Liver (tissue), 9 donors: Measurements from ENCODE around the gene PTPRD. TPM values are rescaled to one million over a fixed set of nuclear protein-coding genes. Genes with fewer than 3 reads are reported as not detected.

Experiments
- DNase-seq: peaks from one replicate; pipeline ENCODE4 v3.0.0-alpha.2; 2017; ENCODE audit warnings: low spot score
- H3K27ac ChIP-seq, 2 donors: one replicate each; pipeline ENCODE4 v1.7.0; 2013; ENCODE audit warnings: inconsistent platforms in 2 of 2, low read length in 2 of 2, control low read depth in 1 of 2, low read depth in 1 of 2, mild to moderate bottlenecking in 1 of 2
- H3K27me3 ChIP-seq, 4 donors: one replicate each; pipeline versions ENCODE4 v1.6.1 to v1.7.0; 2013; ENCODE audit warnings: low read length in 3 of 4, inconsistent platforms in 1 of 4, mild to moderate bottlenecking in 1 of 4, moderate library complexity in 1 of 4; ENCODE audit not compliant: control insufficient read depth in 4 of 4, insufficient read depth in 4 of 4
- H3K36me3 ChIP-seq, 4 donors: one replicate each; pipeline versions ENCODE4 v1.6.1 to v1.7.0; 2013; ENCODE audit warnings: low read length in 3 of 4, mild to moderate bottlenecking in 3 of 4, low read depth in 1 of 4, moderate library complexity in 1 of 4; ENCODE audit not compliant: control insufficient read depth in 4 of 4, insufficient read depth in 3 of 4
- H3K4me1 ChIP-seq, 4 donors: one replicate each; pipeline versions ENCODE4 v1.6.1 to v1.7.0; 2013; ENCODE audit warnings: low read length in 3 of 4, mild to moderate bottlenecking in 3 of 4, moderate library complexity in 1 of 4; ENCODE audit not compliant: control insufficient read depth in 4 of 4, insufficient read depth in 4 of 4
- H3K4me3 ChIP-seq, 3 donors: one replicate each; pipeline versions ENCODE4 v1.6.1 to v1.7.0; 2013; ENCODE audit warnings: low read length in 3 of 3, control low read depth in 1 of 3, low read depth in 1 of 3, mild to moderate bottlenecking in 1 of 3
- H3K9ac ChIP-seq, 2 donors: one replicate each; pipeline ENCODE4 v1.7.0; 2013; ENCODE audit warnings: low read length in 2 of 2, mild to moderate bottlenecking in 2 of 2, moderate library complexity in 2 of 2, control low read depth in 1 of 2, low read depth in 1 of 2
- H3K9me3 ChIP-seq, 4 donors: one replicate each; pipeline versions ENCODE4 v1.6.1 to v1.7.0; 2013; ENCODE audit warnings: low read length in 3 of 4; ENCODE audit not compliant: control insufficient read depth in 4 of 4
- ATF3 ChIP-seq: IDR thresholded peaks from 2 replicates; pipeline ENCODE4 v1.6.1; 2016; ENCODE audit warnings: antibody characterized with exemption
- EGR1 ChIP-seq, 2 donors: IDR thresholded peaks; 2 replicates each; pipeline ENCODE4 v1.6.1; 2016 to 2018; ENCODE audit warnings: antibody characterized with exemption in 2 of 2, low read depth in 2 of 2
- FOXA1 ChIP-seq: IDR thresholded peaks from 2 replicates; pipeline ENCODE4 v1.6.1; 2016; ENCODE audit warnings: antibody characterized with exemption
- FOXA2 ChIP-seq: IDR thresholded peaks from 2 replicates; pipeline ENCODE4 v1.6.1; 2016; ENCODE audit warnings: antibody characterized with exemption
- GABPA ChIP-seq, 2 donors: IDR thresholded peaks in 1 of 2; conservative IDR thresholded peaks in 1 of 2; 2 replicates each; pipeline ENCODE4 v1.6.1; 2016; ENCODE audit warnings: antibody characterized with exemption in 2 of 2, mild to moderate bottlenecking in 1 of 2, moderate library complexity in 1 of 2
- HNF4A ChIP-seq, 2 donors: conservative IDR thresholded peaks; 2 replicates each; pipeline ENCODE4 v1.6.1; 2016; ENCODE audit warnings: antibody characterized with exemption in 2 of 2, mild to moderate bottlenecking in 2 of 2
- HNF4G ChIP-seq: IDR thresholded peaks from 2 replicates; pipeline ENCODE4 v1.6.1; 2016; ENCODE audit warnings: antibody characterized with exemption
- JUND ChIP-seq, 2 donors: IDR thresholded peaks; 2 replicates each; pipeline ENCODE4 v1.6.1; 2016; ENCODE audit warnings: antibody characterized with exemption in 2 of 2
- MAX ChIP-seq: IDR thresholded peaks from 2 replicates; pipeline ENCODE4 v1.6.1; 2016; ENCODE audit warnings: antibody characterized with exemption
- NR2F2 ChIP-seq: IDR thresholded peaks from 2 replicates; pipeline ENCODE4 v1.6.1; 2016; ENCODE audit warnings: antibody characterized with exemption
- RAD21 ChIP-seq, 2 donors: IDR thresholded peaks; 2 replicates each; pipeline ENCODE4 v1.6.1; 2016; ENCODE audit warnings: antibody characterized with exemption in 2 of 2, mild to moderate bottlenecking in 2 of 2
- REST ChIP-seq: IDR thresholded peaks from 2 replicates; pipeline ENCODE4 v1.6.1; 2016; ENCODE audit warnings: antibody characterized with exemption, mild to moderate bottlenecking
- RXRA ChIP-seq, 2 donors: IDR thresholded peaks; 2 replicates each; pipeline ENCODE4 v1.6.1; 2017 to 2018; ENCODE audit warnings: antibody characterized with exemption in 2 of 2, mild to moderate bottlenecking in 1 of 2
- YY1 ChIP-seq: IDR thresholded peaks from 2 replicates; pipeline ENCODE4 v1.6.1; 2016; ENCODE audit warnings: antibody characterized with exemption, mild to moderate bottlenecking
- ZBTB33 ChIP-seq: IDR thresholded peaks from 2 replicates; pipeline ENCODE4 v1.6.1; 2016; ENCODE audit warnings: antibody characterized with exemption
- polyA plus RNA-seq, 2 donors: library from polyadenylated mRNA; stranded (reverse) in 1 of 2; unstranded in 1 of 2; fragments of 200-250 nt in 1 of 2; fragments of >200 nt in 1 of 2; fragmentation: Nextera tagmentation in 1 of 2; extraction: Ambion mirVana in 1 of 2; gene quantifications; one replicate each; pipeline versions ENCODE4 v1.2.1 to v1.2.3, GENCODE V29; 2013 to 2015
- total RNA-seq, 2 donors: library from RNA; depleted of rRNA; stranded (reverse); fragments of >200 nt; gene quantifications; one replicate each; pipeline ENCODE4 v1.2.3, GENCODE V29; 2014
- TF ChIP-seq, protein P1 (sequence below): fragments of 150-350 bp; IDR thresholded peaks from 2 replicates; pipeline ENCODE4 v1.5.1; 2017; ENCODE audit warnings: improper control_type of control experiment, low read depth, low read length; ENCODE audit not compliant: missing input control
- donor health status: healthy.
- donor health status: healthy.
- donor health status: healthy.
- donor health status: healthy.
- donor health status: healthy.

PTPRD gene
- total and polyA plus RNA-seq, 4 donors: 0.78 to 34.2 (median 4.7) TPM

GRCh38 chr9:10387282-10387681 lies 225.5 kb downstream of the PTPRD start (continued):
- TF ChIP-seq REST: no peak
- no peak for TF ChIP-seq ZBTB33
- TF ChIP-seq EGR1 (IDR thresholded peaks at IDR 0.05; ENCODE audit: low read depth in 2 of 2): no peak
- TF ChIP-seq GABPA (IDR thresholded peaks at IDR 0.05 in 1 of 2, conservative IDR thresholded peaks at IDR 0.05 in 1 of 2): no peak
- no peak for TF ChIP-seq FOXA1

GRCh38 chr9:10371824-10372223 lies 241.0 kb downstream of the PTPRD start:
- Histone ChIP-seq H3K4me3 (no peak overlapping the region), H3K27ac (no peak overlapping the region), H3K36me3 (no peaks in the 10 kb centered on the region), H3K4me1 (no peaks in the 10 kb centered on the region), H3K27me3 (no peaks in the 10 kb centered on the region), H3K9me3 (no peaks in the 10 kb centered on the region), H3K9ac (no peak overlapping the region)
- DNase-seq: no peak
- TF ChIP-seq HNF4A (conservative IDR thresholded peaks at IDR 0.05) (no peak), REST (no peak), ATF3 (no peak), JUND (IDR thresholded peaks at IDR 0.05) (no peak), GABPA (IDR thresholded peaks at IDR 0.05 in 1 of 2, conservative IDR thresholded peaks at IDR 0.05 in 1 of 2) (no peak), HNF4G (no peak), NR2F2 (no peak), RAD21 (IDR thresholded peaks at IDR 0.05) (no peak), FOXA2 (no peak), YY1 (no peak), MAX (no peak), RXRA (IDR thresholded peaks at IDR 0.05) (no peak), EGR1 (IDR thresholded peaks at IDR 0.05; ENCODE audit: low read depth in 2 of 2) (no peak)
- TF ChIP-seq, protein P1, sequence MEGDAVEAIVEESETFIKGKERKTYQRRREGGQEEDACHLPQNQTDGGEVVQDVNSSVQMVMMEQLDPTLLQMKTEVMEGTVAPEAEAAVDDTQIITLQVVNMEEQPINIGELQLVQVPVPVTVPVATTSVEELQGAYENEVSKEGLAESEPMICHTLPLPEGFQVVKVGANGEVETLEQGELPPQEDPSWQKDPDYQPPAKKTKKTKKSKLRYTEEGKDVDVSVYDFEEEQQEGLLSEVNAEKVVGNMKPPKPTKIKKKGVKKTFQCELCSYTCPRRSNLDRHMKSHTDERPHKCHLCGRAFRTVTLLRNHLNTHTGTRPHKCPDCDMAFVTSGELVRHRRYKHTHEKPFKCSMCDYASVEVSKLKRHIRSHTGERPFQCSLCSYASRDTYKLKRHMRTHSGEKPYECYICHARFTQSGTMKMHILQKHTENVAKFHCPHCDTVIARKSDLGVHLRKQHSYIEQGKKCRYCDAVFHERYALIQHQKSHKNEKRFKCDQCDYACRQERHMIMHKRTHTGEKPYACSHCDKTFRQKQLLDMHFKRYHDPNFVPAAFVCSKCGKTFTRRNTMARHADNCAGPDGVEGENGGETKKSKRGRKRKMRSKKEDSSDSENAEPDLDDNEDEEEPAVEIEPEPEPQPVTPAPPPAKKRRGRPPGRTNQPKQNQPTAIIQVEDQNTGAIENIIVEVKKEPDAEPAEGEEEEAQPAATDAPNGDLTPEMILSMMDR: no peak
